Stomach smooth muscle (tissue), 2 donors: Measurements from ENCODE around the gene KCTD14.
A peak's percentile ranks its signal among the peaks of the same experiment; 100 is the strongest.
"Not testable (repeated sequence)": the region's sequence is repeated elsewhere in the genome, so short reads cannot be mapped to it uniquely, and the experiment has no call there.

Experiments used
- H3K27ac ChIP-seq: one replicate; pipeline ENCODE4 v1.7.0; 2013; ENCODE audit warnings: mild to moderate bottlenecking, low read length, inconsistent platforms
- H3K27me3 ChIP-seq, 2 donors: one replicate each; pipeline ENCODE4 v1.7.0; 2013; ENCODE audit warnings: low read length in 2 of 2; ENCODE audit not compliant: insufficient read depth in 2 of 2, control insufficient read depth in 1 of 2
- H3K36me3 ChIP-seq, 2 donors: one replicate each; pipeline ENCODE4 v1.7.0; 2013; ENCODE audit warnings: low read length in 2 of 2; ENCODE audit not compliant: control insufficient read depth in 2 of 2, insufficient read depth in 2 of 2
- H3K4me1 ChIP-seq: one replicate; pipeline ENCODE4 v1.7.0; 2013; ENCODE audit warnings: low read length; ENCODE audit not compliant: control insufficient read depth, insufficient read depth
- H3K4me3 ChIP-seq, 2 donors: one replicate each; pipeline ENCODE4 v1.7.0; 2013; ENCODE audit warnings: low read length in 2 of 2
- H3K9ac ChIP-seq, 2 donors: one replicate each; pipeline ENCODE4 v1.7.0; 2013; ENCODE audit warnings: low read length in 2 of 2, mild to moderate bottlenecking in 1 of 2
- H3K9me3 ChIP-seq, 2 donors: one replicate each; pipeline ENCODE4 v1.7.0; 2013; ENCODE audit warnings: low read length in 2 of 2; ENCODE audit not compliant: control insufficient read depth in 2 of 2
- donor health status: healthy.
- donor health status: Pancreatic carcinoma.

KCTD14 gene

DNA sequence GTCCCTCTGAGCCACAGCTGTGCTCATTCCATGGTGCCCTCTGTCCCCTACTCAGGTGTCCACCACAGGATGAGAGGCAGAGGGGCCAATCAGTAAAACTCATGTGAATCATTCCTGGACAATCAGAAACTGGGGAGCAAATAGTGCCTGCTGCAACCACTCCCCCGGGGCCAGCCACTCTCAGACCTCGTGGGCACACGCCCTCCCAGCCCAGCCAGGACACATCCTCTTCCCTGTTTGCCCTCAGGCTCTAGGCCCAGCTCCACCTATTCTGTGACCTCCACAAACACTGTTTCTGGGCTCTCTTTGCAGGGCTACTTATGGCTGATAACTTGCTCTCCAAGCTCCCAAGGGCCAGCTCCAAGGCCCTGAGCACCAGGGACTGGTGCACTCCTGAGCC, 14.0 kb upstream of the KCTD14 start:
- no peaks in the 10 kb centered on the region for H3K9me3 ChIP-seq
- H3K9ac ChIP-seq, result no peak overlapping the region
- no peak overlapping the region for H3K27ac ChIP-seq
- no peaks in the 10 kb centered on the region for H3K27me3 ChIP-seq
- H3K4me3 ChIP-seq, result no peak overlapping the region
- peaks cover 6% of the 10 kb centered on the region for H3K4me1 ChIP-seq
- H3K36me3 ChIP-seq, result no peaks in the 10 kb centered on the region

DNA sequence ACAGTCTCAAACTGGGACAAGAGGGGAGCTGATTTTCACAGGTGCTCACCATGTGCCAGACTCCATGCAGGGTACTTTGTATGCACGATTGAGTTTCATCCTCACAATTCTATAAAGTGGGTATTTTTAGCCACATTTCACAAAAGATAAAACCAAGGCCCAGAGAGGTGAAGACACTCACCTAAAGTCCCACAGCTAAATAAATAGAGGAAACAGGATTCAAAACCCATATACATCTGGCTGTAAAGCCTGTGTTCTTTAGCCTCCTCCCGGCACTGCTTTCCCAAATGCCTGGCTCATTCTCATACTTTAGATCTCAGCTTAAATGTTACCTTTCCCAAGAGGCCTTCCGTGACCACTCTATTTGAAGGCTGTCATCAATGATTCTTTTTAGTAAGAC, 13.2 kb upstream of the KCTD14 start:
- Histone ChIP-seq H3K4me3 (no peak overlapping the region), H3K9me3 (no peaks in the 10 kb centered on the region), H3K4me1 (peaks cover 10% of the 10 kb centered on the region), H3K27ac (no peak overlapping the region), H3K9ac (no peak overlapping the region), H3K27me3 (no peaks in the 10 kb centered on the region), H3K36me3 (no peaks in the 10 kb centered on the region)

DNA sequence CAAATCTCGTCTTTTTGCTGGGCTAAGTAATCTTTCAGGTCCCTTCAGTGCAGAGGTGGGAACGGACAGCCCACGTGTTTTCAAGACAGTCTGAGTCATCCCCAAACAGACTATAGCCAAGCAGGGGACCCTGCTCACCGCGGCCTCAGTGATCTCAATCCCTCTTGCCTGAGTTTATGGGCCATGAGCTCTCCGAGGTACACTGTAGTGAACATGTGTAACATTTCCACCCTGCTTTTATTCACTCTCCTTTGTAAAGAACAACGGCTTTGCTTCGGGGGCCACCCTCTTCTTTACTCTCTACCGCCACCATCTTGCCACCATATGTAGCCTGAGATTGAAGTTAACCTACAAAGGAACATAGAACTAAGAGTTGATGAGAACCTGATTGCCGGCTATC, 11.5 kb upstream of the KCTD14 start:
- Histone ChIP-seq H3K27ac (no peak overlapping the region), H3K27me3 (no peaks in the 10 kb centered on the region), H3K4me1 (peaks cover 12% of the 10 kb centered on the region)

DNA sequence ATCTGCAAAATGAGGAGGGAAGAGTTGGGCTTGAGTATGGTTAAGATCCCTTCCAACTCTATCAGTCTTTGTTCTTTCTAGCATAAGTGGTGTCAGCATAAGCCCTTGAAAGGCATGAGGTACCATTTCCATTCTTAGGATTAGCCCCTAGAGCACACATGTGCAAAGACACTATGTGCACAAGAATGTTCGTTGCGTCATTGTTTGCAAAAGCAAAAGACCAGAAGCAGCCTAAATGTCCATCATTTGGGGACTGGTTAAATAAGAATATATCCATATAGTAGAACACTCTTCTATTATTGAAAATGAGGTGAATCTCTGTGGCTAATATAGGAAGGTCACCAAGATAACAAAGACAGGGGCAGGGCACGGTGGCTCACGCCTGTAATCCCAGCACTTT, 10.0 kb upstream of the KCTD14 start:
- Histone ChIP-seq H3K9me3 (no peaks in the 10 kb centered on the region), H3K27me3 (no peaks in the 10 kb centered on the region), H3K4me3 (no peak overlapping the region), H3K27ac (no peak overlapping the region), H3K36me3 (no peaks in the 10 kb centered on the region), H3K4me1 (peaks cover 12% of the 10 kb centered on the region), H3K9ac (no peak overlapping the region)

More for the DNA sequence above, 11.5 kb upstream of the KCTD14 start:
- H3K4me3 ChIP-seq, result no peak overlapping the region
- H3K9me3 ChIP-seq, result no peaks in the 10 kb centered on the region
- H3K36me3 ChIP-seq, result no peaks in the 10 kb centered on the region
- no peak overlapping the region for H3K9ac ChIP-seq

DNA sequence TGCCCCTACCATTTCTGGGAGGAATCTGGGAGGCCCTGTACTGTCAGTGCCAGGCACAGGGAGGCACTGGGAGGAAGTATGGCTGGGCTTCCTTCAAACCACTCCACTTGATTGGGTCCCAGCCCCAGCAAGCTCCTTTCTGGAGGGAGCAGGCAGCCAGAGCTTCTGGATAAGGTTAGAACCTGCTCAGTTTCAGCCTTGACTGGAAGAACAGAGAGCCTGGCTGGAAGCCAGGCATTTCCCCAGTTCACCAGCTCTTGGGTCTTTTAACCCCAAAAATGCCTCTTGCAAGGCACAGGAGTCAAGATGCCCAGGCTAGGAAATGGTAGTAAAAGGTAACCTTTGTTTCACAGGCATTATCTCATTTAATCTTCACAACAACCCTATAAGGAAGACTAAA, 9.0 kb upstream of the KCTD14 start:
- Histone ChIP-seq H3K27me3 (no peaks in the 10 kb centered on the region), H3K4me3 (no peak overlapping the region), H3K36me3 (no peaks in the 10 kb centered on the region), H3K27ac (peak overlapping the region; percentile 18), H3K4me1 (peaks cover 12% of the 10 kb centered on the region), H3K9me3 (no peaks in the 10 kb centered on the region), H3K9ac (no peak overlapping the region)

DNA sequence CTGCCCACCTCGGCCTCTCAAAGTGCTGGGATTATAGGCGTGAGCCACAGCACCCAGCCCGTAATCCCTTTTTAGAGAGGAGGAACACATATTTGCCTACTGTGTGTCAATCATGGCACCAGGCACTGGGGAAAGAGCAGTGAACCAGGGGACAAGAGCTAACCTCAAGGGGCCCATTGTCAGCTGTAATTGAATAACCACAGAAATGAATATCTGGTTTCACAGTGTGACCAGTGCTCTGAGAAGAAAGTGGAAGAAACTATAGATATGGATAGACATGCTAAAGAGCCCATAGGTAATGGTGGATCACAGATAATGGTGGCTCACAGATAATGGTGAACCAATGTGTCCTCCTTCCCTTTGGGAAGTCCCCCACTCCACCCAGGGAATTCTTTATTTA, 8.6 kb upstream of the KCTD14 start:
- Histone ChIP-seq H3K27me3 (no peaks in the 10 kb centered on the region), H3K9me3 (no peaks in the 10 kb centered on the region), H3K4me1 (peaks cover 12% of the 10 kb centered on the region), H3K4me3 (no peak overlapping the region), H3K27ac (peak overlapping the region; percentile 18), H3K36me3 (no peaks in the 10 kb centered on the region), H3K9ac (no peak overlapping the region)

DNA sequence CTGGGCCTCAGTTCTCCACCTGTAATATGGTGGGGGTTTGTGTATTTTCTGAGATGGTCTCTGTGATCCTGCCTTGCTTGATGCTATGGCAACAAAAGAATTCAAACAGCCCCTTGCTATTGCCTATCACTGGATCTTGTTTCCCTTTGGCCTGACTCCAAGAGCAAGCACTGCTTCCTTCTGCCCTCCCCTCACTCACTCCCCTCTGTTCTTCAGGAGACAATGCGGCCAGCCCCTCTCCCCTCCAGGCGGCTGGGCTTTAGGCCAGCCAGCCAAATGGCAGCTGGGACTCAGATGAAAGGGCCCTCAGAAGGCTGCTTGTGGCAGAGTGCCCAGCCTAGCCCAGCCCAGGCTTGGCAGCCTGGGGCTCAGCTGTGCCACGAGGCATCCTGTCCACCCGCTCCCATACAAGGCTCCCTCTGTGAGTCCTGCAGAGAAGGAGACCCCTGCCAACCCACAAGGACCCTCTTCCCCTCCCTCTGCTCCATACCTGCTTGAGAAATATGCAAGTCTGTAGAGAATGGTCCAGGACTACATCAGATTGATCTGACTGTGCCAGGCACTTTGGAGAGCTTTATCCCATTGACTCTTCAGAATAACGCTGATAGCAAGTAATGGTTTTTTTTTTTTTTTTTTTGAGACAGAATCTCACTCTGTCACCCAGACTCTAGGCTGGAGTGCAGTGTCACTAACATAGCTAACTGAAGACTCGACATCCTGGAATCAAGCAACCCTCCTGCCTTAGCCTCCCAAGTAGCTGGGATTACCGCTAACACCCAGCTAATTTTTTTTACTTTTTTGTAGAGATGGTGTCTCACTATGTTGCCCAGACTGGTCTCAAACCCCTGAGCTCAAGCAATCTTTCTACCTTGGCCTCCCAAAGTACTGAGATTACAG, 7.6 kb upstream of the KCTD14 start:
- H3K4me3 ChIP-seq, result no peak overlapping the region
- H3K9me3 ChIP-seq, result no peaks in the 10 kb centered on the region
- H3K36me3 ChIP-seq, result no peaks in the 10 kb centered on the region
- no peaks in the 10 kb centered on the region for H3K27me3 ChIP-seq
- H3K27ac ChIP-seq, result peak overlapping the region; percentile 31
- peak overlapping the region in 1 of 2 donors; percentile 4 for H3K9ac ChIP-seq
- peaks cover 12% of the 10 kb centered on the region for H3K4me1 ChIP-seq

DNA sequence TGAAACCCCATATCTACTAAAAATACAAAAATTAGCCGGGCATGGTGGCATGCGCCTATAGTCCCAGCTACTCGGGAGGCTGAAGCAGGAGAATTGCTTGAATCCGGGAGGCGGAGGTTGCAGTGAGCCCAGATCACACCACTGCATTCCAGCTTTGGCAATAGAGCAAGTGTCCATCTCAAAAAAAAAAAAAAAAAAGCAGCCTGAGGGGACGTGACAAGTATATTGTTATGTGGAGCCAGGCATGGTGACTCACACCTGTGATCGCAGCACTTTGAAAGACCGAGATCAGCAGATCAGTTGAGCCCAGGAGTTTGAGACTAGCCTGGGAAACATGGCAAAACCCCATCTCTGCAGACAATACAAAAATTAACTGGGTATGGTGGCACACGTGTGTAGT, 5.3 kb upstream of the KCTD14 start:
- not testable (repeated sequence) for H3K27me3 ChIP-seq, H3K36me3 ChIP-seq, H3K9me3 ChIP-seq, H3K9ac ChIP-seq, H3K27ac ChIP-seq, H3K4me3 ChIP-seq
- H3K4me1 ChIP-seq, result peaks cover 12% of the 10 kb centered on the region

DNA sequence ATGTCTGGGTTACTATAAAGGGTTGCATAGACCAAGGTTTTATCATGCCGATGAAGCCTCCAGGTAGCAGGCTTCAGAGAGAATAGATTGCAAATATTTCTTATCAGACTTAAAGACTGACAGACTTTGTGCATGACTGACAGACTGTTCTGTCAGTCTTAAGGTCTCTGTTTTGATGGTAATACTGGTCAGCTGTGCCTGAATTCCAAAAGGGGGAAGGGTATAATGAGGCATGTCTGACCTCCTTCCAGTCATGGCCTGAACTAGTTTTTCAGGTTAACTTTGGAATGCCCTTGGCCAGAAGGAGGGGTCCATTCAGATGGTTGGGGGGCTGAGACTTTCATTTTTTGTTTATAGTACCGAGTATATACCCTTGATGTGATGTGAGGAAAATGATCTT, 4.7 kb upstream of the KCTD14 start:
- Histone ChIP-seq H3K9me3 (no peaks in the 10 kb centered on the region), H3K9ac (no peak overlapping the region), H3K4me1 (peaks cover 17% of the 10 kb centered on the region), H3K27me3 (no peaks in the 10 kb centered on the region), H3K36me3 (no peaks in the 10 kb centered on the region), H3K4me3 (no peak overlapping the region), H3K27ac (no peak overlapping the region)

DNA sequence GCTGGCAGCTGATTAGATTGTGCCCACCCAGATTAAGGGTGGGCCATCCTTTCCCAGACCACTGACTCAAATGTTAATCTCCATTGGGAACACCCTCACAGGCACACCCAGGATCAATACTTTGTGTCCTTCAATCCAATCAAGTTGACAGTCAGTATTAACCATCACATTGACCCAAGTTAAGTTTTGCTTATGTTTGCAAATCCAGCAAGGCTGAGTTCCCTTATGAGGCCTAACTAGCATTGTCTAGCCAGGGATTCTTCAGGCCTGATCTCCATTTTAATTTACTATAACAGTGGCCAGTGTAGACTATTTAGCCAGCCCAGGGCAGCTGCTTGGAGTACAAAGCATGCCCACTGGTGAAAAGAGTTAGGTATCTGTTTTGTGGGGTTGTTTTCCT, 2.3 kb upstream of the KCTD14 start:
- Histone ChIP-seq H3K4me3 (no peak overlapping the region), H3K9ac (no peak overlapping the region), H3K4me1 (peaks cover 13% of the 10 kb centered on the region), H3K36me3 (no peaks in the 10 kb centered on the region), H3K9me3 (no peaks in the 10 kb centered on the region), H3K27ac (no peak overlapping the region), H3K27me3 (no peaks in the 10 kb centered on the region)

DNA sequence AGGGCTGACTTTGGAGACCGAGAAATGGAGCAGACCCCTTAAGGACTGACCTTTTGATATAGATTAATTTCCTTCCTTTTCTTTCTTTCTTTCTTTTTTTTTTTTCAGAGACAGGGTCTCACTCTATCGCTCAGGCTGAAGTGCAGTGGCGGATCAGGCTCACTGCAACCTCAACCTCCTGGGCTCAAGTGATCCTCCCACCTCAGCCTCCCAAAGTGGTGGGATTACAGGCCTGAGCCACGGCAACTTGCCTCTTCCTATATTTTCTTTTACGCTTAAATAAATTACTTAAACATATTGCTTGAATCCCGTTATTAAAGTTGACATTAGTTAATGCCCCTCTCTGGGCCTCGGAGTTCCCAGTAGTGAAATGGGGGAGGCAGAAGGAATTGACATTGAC, 350 bp upstream of the KCTD14 start:
- Histone ChIP-seq H3K9me3 (no peaks in the 10 kb centered on the region), H3K27ac (peak overlapping the region; percentile 67), H3K9ac (peak overlapping the region; percentile 69 to 79), H3K4me3 (peak overlapping the region; percentile 73 to 79), H3K4me1 (peaks cover 10% of the 10 kb centered on the region), H3K27me3 (no peaks in the 10 kb centered on the region), H3K36me3 (no peaks in the 10 kb centered on the region)
